IPS-20b (cell line): ENCODE results near the gene NR1D1.

Experiments used
- H3K27ac ChIP-seq: one replicate; pipeline ENCODE4 v1.5.1; 2013; ENCODE audit warnings: low read length
- H3K27me3 ChIP-seq: 2 replicates; pipeline ENCODE4 v1.6.1; 2013; ENCODE audit warnings: mild to moderate bottlenecking, low read length, inconsistent platforms; ENCODE audit not compliant: insufficient read depth
- H3K36me3 ChIP-seq: 2 replicates; pipeline ENCODE4 v1.6.1; 2013; ENCODE audit warnings: low read depth, mild to moderate bottlenecking, inconsistent platforms, low read length, moderate library complexity; ENCODE audit not compliant: insufficient read depth
- H3K4me1 ChIP-seq: 2 replicates; pipeline ENCODE4 v1.6.1; 2013; ENCODE audit warnings: mild to moderate bottlenecking, control low read depth, inconsistent platforms, low read length, moderate library complexity; ENCODE audit not compliant: insufficient read depth
- H3K4me3 ChIP-seq: 2 replicates; pipeline ENCODE4 v1.5.1; 2013; ENCODE audit warnings: mild to moderate bottlenecking, low read length, inconsistent platforms
- H3K9ac ChIP-seq: 2 replicates; pipeline ENCODE4 v1.6.1; 2013; ENCODE audit warnings: low read depth, mild to moderate bottlenecking, inconsistent platforms, low read length, moderate library complexity
- H3K9me3 ChIP-seq: 2 replicates; pipeline ENCODE4 v1.6.1; 2013; ENCODE audit warnings: mild to moderate bottlenecking, low read depth, low read length, inconsistent platforms; ENCODE audit not compliant: insufficient read depth

The NR1D1 gene

GRCh38 chr17:40084477-40084876 is 15.9 kb downstream of the NR1D1 start:
- Histone ChIP-seq H3K27ac (no peak overlapping the region), H3K36me3 (peaks cover 17% of the 10 kb centered on the region), H3K9me3 (no peaks in the 10 kb centered on the region), H3K4me3 (no peak overlapping the region), H3K4me1 (no peaks in the 10 kb centered on the region), H3K27me3 (no peaks in the 10 kb centered on the region), H3K9ac (no peak overlapping the region)

- Histone ChIP-seq H3K4me1 (peaks cover 4% of the 10 kb centered on the region; the same call in 1 of the 2 replicates), H3K4me3 (no peak overlapping the region), H3K36me3 (peaks cover 4% of the 10 kb centered on the region), H3K27me3 (no peaks in the 10 kb centered on the region), H3K27ac (no peak overlapping the region), H3K9me3 (no peaks in the 10 kb centered on the region), H3K9ac (no peak overlapping the region)
Observed at GRCh38 chr17:40079545-40079944, 20.8 kb downstream of the NR1D1 start.

GRCh38 chr17:40076591-40076990 is 23.8 kb downstream of the NR1D1 start:
- Histone ChIP-seq H3K4me3 (no peak overlapping the region), H3K9me3 (no peaks in the 10 kb centered on the region), H3K27ac (no peak overlapping the region), H3K27me3 (no peaks in the 10 kb centered on the region), H3K9ac (no peak overlapping the region), H3K4me1 (peaks cover 4% of the 10 kb centered on the region; the same call in 1 of the 2 replicates), H3K36me3 (no peaks in the 10 kb centered on the region)

GRCh38 chr17:40075942-40076498 is 24.4 kb downstream of the NR1D1 start:
- H3K27me3 ChIP-seq, result no peaks in the 10 kb centered on the region
- H3K27ac ChIP-seq, result no peak overlapping the region
- peak overlapping the region; percentile 56; the same call in 1 of the 2 replicates for H3K9ac ChIP-seq
- no peaks in the 10 kb centered on the region for H3K9me3 ChIP-seq
- no peaks in the 10 kb centered on the region for H3K36me3 ChIP-seq
- peaks cover 6% of the 10 kb centered on the region; the same call in 1 of the 2 replicates for H3K4me1 ChIP-seq
- no peak overlapping the region for H3K4me3 ChIP-seq

- no peaks in the 10 kb centered on the region for H3K27me3 ChIP-seq
- H3K9me3 ChIP-seq, result no peaks in the 10 kb centered on the region
- H3K27ac ChIP-seq, result peak overlapping the region; percentile 53
- H3K36me3 ChIP-seq, result no peaks in the 10 kb centered on the region
- H3K9ac ChIP-seq, result peak overlapping the region; percentile 56; the same call in 1 of the 2 replicates
- peaks cover 9% of the 10 kb centered on the region; the same call in 1 of the 2 replicates for H3K4me1 ChIP-seq
- H3K4me3 ChIP-seq, result peak overlapping the region; percentile 40; the same call in 1 of the 2 replicates
Observed at GRCh38 chr17:40075201-40075941, 25.0 kb downstream of the NR1D1 start.

GRCh38 chr17:40074871-40075200 is 25.6 kb downstream of the NR1D1 start:
- peak overlapping the region; percentile 53 for H3K27ac ChIP-seq
- H3K9me3 ChIP-seq, result no peaks in the 10 kb centered on the region
- H3K4me1 ChIP-seq, result peaks cover 13% of the 10 kb centered on the region; the same call in 1 of the 2 replicates
- no peak overlapping the region for H3K4me3 ChIP-seq
- H3K9ac ChIP-seq, result peak overlapping the region; percentile 35; the same call in 1 of the 2 replicates
- no peaks in the 10 kb centered on the region for H3K36me3 ChIP-seq
- H3K27me3 ChIP-seq, result no peaks in the 10 kb centered on the region

GRCh38 chr17:40074175-40074512 is 26.2 kb downstream of the NR1D1 start:
- no peaks in the 10 kb centered on the region for H3K27me3 ChIP-seq
- no peak overlapping the region for H3K27ac ChIP-seq
- peaks cover 20% of the 10 kb centered on the region; the same call in 1 of the 2 replicates for H3K4me1 ChIP-seq
- H3K9me3 ChIP-seq, result no peaks in the 10 kb centered on the region
- H3K4me3 ChIP-seq, result no peak overlapping the region
- H3K9ac ChIP-seq, result no peak overlapping the region
- H3K36me3 ChIP-seq, result no peaks in the 10 kb centered on the region

GRCh38 chr17:40073454-40074174 is 26.8 kb downstream of the NR1D1 start:
- Histone ChIP-seq H3K4me3 (no peak overlapping the region), H3K9me3 (no peaks in the 10 kb centered on the region), H3K4me1 (peaks cover 24% of the 10 kb centered on the region; the same call in 1 of the 2 replicates), H3K36me3 (no peaks in the 10 kb centered on the region), H3K27ac (no peak overlapping the region), H3K9ac (no peak overlapping the region), H3K27me3 (no peaks in the 10 kb centered on the region)

- Histone ChIP-seq H3K27me3 (no peaks in the 10 kb centered on the region), H3K4me3 (no peak overlapping the region), H3K36me3 (no peaks in the 10 kb centered on the region), H3K9me3 (no peaks in the 10 kb centered on the region), H3K9ac (no peak overlapping the region), H3K4me1 (peaks cover 27% of the 10 kb centered on the region; the same call in 1 of the 2 replicates), H3K27ac (no peak overlapping the region)
Observed at GRCh38 chr17:40072735-40073346, 27.5 kb downstream of the NR1D1 start.

- H3K9ac ChIP-seq, result no peak overlapping the region
- H3K36me3 ChIP-seq, result no peaks in the 10 kb centered on the region
- no peak overlapping the region for H3K27ac ChIP-seq
- H3K4me1 ChIP-seq, result peaks cover 27% of the 10 kb centered on the region; the same call in 1 of the 2 replicates
- H3K4me3 ChIP-seq, result no peak overlapping the region
- no peaks in the 10 kb centered on the region for H3K9me3 ChIP-seq
- no peaks in the 10 kb centered on the region for H3K27me3 ChIP-seq
Observed at GRCh38 chr17:40072040-40072734, 28.2 kb downstream of the NR1D1 start.
